OCI-LY7 (cell line): ENCODE measurements around the gene SRRM4.

Source experiments
- CTCF ChIP-seq: fragments of 200-600 bp; sonication (generic); conservative IDR thresholded peaks from 2 replicates; pipeline ENCODE4 v1.5.1; 2014; ENCODE audit warnings: mild to moderate bottlenecking, antibody characterized with exemption, low read length, moderate library complexity, mixed read lengths
- EZH2phosphoT487 ChIP-seq: fragments of 200-600 bp; sonication (generic); IDR thresholded peaks from 2 replicates; pipeline ENCODE4 v1.6.1; 2018; ENCODE audit warnings: low read depth, borderline replicate concordance, mild to moderate bottlenecking, mixed run types, antibody characterized with exemption, low read length, moderate library complexity, mixed read lengths

GRCh38 chr12:119050663-119051062 lies 69.3 kb downstream of the SRRM4 start:
- no peak for TF ChIP-seq CTCF
- no peak for TF ChIP-seq EZH2phosphoT487
